HL-60 (cell line): Measurements from ENCODE around the gene CBX8.

ENCODE experiments used
- POLR2AphosphoS5 ChIP-seq: IDR thresholded peaks from 2 replicates; pipeline ENCODE4 v1.6.1; 2012; ENCODE audit warnings: low read depth
- TF ChIP-seq, protein P1 (sequence below): IDR thresholded peaks from one replicate; pipeline ENCODE4 v1.5.1; 2011; ENCODE audit warnings: low read length, control low read depth, inconsistent platforms; ENCODE audit not compliant: insufficient read depth

DNA sequence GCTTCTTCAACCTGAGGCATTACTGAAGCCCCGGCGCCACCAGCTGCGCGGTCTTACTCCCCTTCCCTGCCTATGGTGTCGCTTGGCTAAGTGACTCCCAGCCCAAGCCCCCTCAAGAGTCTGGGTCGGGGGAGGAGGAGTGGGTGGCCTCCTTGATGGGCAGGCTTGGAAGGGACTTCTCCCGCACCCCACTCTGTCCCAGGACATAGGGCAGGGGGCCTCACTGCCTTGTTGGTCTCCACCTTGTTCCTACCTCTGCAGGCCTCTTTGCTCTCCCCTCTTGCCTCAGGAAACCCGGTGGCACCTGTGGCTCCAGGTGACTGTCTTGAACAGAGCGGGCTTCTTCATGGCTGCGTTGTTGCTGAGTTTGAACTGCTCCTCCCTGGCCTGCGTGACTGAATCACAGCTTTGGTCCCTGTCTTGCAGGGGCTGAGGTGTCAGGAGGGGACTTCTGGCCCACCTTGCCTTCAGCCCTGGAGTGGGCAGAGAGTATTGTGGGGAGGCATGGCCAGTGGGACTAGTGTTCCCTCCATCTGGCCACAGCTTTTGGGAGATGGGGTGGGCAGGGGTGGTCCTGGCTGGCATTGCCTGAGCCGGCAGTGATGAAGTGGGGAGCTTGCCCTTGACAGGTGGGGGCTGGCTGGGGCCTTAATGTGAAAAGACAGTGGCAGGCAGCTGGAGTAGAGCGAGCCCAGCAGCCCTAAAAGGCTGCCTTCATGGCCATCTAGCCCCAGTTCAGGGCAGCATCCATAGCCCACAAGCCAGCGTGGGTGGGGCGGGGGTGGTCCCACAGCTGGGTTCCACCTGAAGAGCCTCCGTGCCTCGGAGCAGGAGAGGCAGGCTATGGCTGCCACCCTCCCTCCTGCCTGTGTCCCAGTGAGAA lies 11.6 kb downstream of the CBX8 start:
- no peak for TF ChIP-seq POLR2AphosphoS5
- TF ChIP-seq, protein P1, sequence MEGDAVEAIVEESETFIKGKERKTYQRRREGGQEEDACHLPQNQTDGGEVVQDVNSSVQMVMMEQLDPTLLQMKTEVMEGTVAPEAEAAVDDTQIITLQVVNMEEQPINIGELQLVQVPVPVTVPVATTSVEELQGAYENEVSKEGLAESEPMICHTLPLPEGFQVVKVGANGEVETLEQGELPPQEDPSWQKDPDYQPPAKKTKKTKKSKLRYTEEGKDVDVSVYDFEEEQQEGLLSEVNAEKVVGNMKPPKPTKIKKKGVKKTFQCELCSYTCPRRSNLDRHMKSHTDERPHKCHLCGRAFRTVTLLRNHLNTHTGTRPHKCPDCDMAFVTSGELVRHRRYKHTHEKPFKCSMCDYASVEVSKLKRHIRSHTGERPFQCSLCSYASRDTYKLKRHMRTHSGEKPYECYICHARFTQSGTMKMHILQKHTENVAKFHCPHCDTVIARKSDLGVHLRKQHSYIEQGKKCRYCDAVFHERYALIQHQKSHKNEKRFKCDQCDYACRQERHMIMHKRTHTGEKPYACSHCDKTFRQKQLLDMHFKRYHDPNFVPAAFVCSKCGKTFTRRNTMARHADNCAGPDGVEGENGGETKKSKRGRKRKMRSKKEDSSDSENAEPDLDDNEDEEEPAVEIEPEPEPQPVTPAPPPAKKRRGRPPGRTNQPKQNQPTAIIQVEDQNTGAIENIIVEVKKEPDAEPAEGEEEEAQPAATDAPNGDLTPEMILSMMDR: no peak
